NB4 (cell line): Measurements from ENCODE around the gene ZNF773.
"Not testable (repeated sequence)": the region's sequence is repeated elsewhere in the genome, so short reads cannot be mapped to it uniquely, and the experiment has no call there.

Source experiments
- CTCF ChIP-seq: IDR thresholded peaks from one replicate; pipeline ENCODE4 v1.5.1; 2012; ENCODE audit warnings: low read depth, low read length
- MYC ChIP-seq: IDR thresholded peaks from 2 replicates; pipeline ENCODE4 v1.6.1; 2011; ENCODE audit warnings: low read depth, low read length
- POLR2A ChIP-seq: IDR thresholded peaks from 2 replicates; pipeline ENCODE4 v1.6.1; 2011; ENCODE audit warnings: mild to moderate bottlenecking; ENCODE audit not compliant: insufficient read length; ENCODE audit errors: extremely low read depth
- TF ChIP-seq, protein P1 (sequence below): IDR thresholded peaks from 2 replicates; pipeline ENCODE4 v1.6.1; 2011; ENCODE audit warnings: low read depth, low read length

GRCh38 chr19:57488299-57488644, 11.5 kb upstream of the ZNF773 start:
- TF ChIP-seq, protein P1, sequence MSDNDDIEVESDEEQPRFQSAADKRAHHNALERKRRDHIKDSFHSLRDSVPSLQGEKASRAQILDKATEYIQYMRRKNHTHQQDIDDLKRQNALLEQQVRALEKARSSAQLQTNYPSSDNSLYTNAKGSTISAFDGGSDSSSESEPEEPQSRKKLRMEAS = not testable (repeated sequence)
- TF ChIP-seq CTCF, POLR2A, MYC: not testable (repeated sequence)
